ENCODE measurements around the gene ABCG5.

Gene ABCG5

GRCh38 chr2:43832457-43832856 lies 6.2 kb downstream of the ABCG5 start:
- Mint-ChIP-seq H3K27ac (no peak overlapping the region), H3K27me3 (peaks cover 18 to 38% of the 10 kb centered on the region in 2 donors), H3K4me1 (peaks cover 4 to 6% of the 10 kb centered on the region in 2 donors), H3K4me3 (no peak overlapping the region), H3K9me3 (no peaks in the 10 kb centered on the region), H3K36me3 (no peaks in the 10 kb centered on the region)
- ATAC-seq (replicated peaks) (no peak), DNase-seq (no peak)

- Mint-ChIP-seq H3K9me3 (no peaks in the 10 kb centered on the region), H3K36me3 (no peaks in the 10 kb centered on the region), H3K27me3 (peaks cover 18 to 39% of the 10 kb centered on the region in 2 donors), H3K4me3 (peak overlapping the region; percentile 1 to 33), H3K27ac (no peak overlapping the region), H3K4me1 (peaks cover 4 to 6% of the 10 kb centered on the region in 2 donors)
- ATAC-seq (replicated peaks) (no peak), DNase-seq (no peak)
Measured at GRCh38 chr2:43831543-43832294, 6.9 kb downstream of the ABCG5 start.

DNA sequence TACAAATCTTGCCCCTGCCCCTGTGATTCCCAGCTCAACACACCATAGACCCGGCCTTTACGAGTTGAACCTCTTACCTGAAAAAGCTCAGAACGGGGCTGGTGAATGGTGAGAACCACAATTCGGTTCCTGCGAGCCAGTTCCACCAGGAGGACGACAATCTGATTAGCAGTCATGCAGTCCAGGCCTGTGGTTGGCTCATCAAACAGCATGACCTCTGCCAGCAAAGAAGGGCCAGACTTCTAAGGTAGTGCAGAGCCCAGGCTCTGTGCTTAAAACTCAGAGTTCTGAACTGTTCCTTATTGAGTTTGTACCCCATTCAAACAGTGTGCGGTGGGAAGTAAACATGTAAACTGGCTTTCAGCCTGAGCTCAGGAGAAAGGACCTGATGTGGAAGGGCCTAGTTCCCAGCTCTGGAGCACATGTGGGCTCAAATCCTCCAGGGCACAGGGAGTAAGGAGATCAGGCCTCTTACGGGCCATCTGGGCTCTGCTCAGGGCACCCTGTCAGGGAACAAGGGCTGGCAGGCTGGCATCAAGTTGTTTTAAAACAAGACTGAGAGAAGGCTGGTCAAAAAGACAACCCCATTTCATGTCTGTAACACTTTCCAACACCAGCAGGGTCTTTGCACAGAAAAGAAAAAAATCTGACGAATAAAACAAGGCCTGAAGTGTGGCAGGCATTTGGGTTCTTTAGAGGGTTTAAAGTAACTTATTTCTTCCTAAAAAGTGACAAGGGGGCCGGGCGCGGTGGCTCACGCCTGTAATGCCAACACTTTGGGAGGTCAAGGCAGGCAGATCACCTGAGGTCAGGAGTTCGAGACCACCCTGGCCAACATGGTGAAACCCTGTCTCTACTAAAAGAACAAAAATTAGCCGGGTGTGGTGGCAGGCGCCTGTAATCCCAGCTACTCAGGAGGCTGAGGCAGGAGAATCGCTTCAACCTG lies 12.1 kb downstream of the ABCG5 start:
- H3K9me3 Mint-ChIP-seq = no peaks in the 10 kb centered on the region
- H3K27ac Mint-ChIP-seq = no peak overlapping the region
- H3K36me3 Mint-ChIP-seq = no peaks in the 10 kb centered on the region
- ATAC-seq (replicated peaks) (no peak), DNase-seq (no peak)
- peaks cover 27 to 60% of the 10 kb centered on the region in 2 donors for H3K27me3 Mint-ChIP-seq
- peaks cover 3 to 4% of the 10 kb centered on the region in 2 donors for H3K4me1 Mint-ChIP-seq
- no peak overlapping the region for H3K4me3 Mint-ChIP-seq

- peaks cover 0 to 4% of the 10 kb centered on the region in 2 donors for H3K9me3 Mint-ChIP-seq
Measured at GRCh38 chr2:43825841-43826240, 12.8 kb downstream of the ABCG5 start.

DNA sequence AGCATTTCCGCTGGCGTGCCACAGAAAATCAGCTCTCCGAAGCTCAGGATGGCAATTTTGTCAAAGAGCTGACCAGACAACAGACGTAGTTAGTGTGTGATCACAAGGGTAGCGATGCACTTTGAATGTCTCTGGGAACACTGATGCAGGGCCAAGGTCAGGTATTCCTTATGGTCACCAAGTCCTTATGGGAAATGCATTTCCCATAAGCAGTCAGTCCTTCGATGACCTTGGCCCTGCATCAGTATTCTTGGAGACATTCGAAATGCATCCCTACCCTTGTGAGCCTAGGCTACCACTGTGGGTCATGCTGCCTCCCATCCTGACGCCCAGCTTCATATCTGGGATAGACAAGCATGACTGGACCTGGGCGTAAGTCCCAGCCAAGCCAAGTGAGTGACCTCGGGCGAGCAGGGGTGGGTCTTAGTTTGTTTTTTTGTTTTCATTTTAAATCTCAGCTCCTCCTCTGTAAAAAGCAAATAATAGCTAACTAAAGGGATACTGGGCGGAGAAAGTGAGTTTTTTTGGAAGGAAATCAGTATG lies 13.6 kb downstream of the ABCG5 start:
- DNase-seq (no peak), ATAC-seq (replicated peaks) (no peak)
- no peak overlapping the region for H3K27ac Mint-ChIP-seq
- peaks cover 27 to 64% of the 10 kb centered on the region in 2 donors for H3K27me3 Mint-ChIP-seq
- H3K4me3 Mint-ChIP-seq = no peak overlapping the region
- H3K4me1 Mint-ChIP-seq = no peaks in the 10 kb centered on the region
- no peaks in the 10 kb centered on the region for H3K36me3 Mint-ChIP-seq
- peaks cover 0 to 4% of the 10 kb centered on the region in 2 donors for H3K9me3 Mint-ChIP-seq

More at GRCh38 chr2:43825841-43826240, 12.8 kb downstream of the ABCG5 start:
- Mint-ChIP-seq H3K27me3 (peaks cover 31 to 62% of the 10 kb centered on the region in 2 donors), H3K4me3 (no peak overlapping the region), H3K27ac (no peak overlapping the region), H3K4me1 (no peaks in the 10 kb centered on the region), H3K36me3 (no peaks in the 10 kb centered on the region)
- no peak for ATAC-seq (replicated peaks)
- DNase-seq = no peak

DNA sequence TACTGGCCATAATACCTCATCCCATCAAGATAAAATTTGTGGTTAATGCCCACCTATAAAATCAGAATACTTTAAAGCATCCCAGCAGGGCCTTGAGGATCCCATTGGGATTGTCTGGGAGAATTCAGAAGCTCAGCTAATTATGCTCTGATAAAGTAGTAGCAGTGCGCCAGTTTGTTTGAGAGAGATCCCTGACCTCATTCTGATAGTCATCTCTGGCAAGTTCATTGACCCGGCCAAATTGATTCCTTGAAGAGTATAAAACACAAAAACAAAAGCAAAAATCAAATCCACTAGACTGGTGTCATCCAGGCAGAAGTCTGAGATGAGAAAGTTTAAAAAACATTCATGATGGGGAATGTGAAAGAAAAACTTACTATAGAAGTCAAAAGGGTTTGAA lies 14.1 kb downstream of the ABCG5 start:
- no peak overlapping the region for H3K27ac Mint-ChIP-seq
- no peaks in the 10 kb centered on the region for H3K36me3 Mint-ChIP-seq
- ATAC-seq (replicated peaks) (no peak), DNase-seq (no peak)
- H3K27me3 Mint-ChIP-seq = peaks cover 26 to 61% of the 10 kb centered on the region in 2 donors
- no peak overlapping the region for H3K4me3 Mint-ChIP-seq
- peaks cover 0 to 4% of the 10 kb centered on the region in 2 donors for H3K9me3 Mint-ChIP-seq
- H3K4me1 Mint-ChIP-seq = no peaks in the 10 kb centered on the region

- H3K27ac Mint-ChIP-seq = no peak overlapping the region
- ATAC-seq (replicated peaks) = no peak
- no peaks in the 10 kb centered on the region for H3K4me1 Mint-ChIP-seq
- H3K36me3 Mint-ChIP-seq = no peaks in the 10 kb centered on the region
- no peak for DNase-seq
- H3K9me3 Mint-ChIP-seq = peaks cover 0 to 4% of the 10 kb centered on the region in 2 donors
- no peak overlapping the region for H3K4me3 Mint-ChIP-seq
- H3K27me3 Mint-ChIP-seq = peaks cover 22 to 56% of the 10 kb centered on the region in 2 donors
Measured at GRCh38 chr2:43823751-43824150, 14.9 kb downstream of the ABCG5 start.

GRCh38 chr2:43822839-43823238 lies 15.8 kb downstream of the ABCG5 start:
- Mint-ChIP-seq H3K4me1 (no peaks in the 10 kb centered on the region), H3K36me3 (no peaks in the 10 kb centered on the region), H3K9me3 (peaks cover 0 to 4% of the 10 kb centered on the region in 2 donors), H3K27ac (no peak overlapping the region), H3K27me3 (peaks cover 20 to 53% of the 10 kb centered on the region in 2 donors), H3K4me3 (no peak overlapping the region)
- ATAC-seq (replicated peaks) = no peak
- no peak for DNase-seq

GRCh38 chr2:43819491-43820163 lies 19.0 kb downstream of the ABCG5 start:
- DNase-seq (no peak), ATAC-seq (replicated peaks) (no peak)
- H3K4me3 Mint-ChIP-seq = no peak overlapping the region
- H3K36me3 Mint-ChIP-seq = peaks cover 0 to 4% of the 10 kb centered on the region in 2 donors
- peaks cover 0 to 9% of the 10 kb centered on the region in 2 donors for H3K9me3 Mint-ChIP-seq
- H3K27ac Mint-ChIP-seq = no peak overlapping the region
- peaks cover 19 to 35% of the 10 kb centered on the region in 2 donors for H3K27me3 Mint-ChIP-seq
- H3K4me1 Mint-ChIP-seq = no peaks in the 10 kb centered on the region

GRCh38 chr2:43818761-43819160 lies 19.9 kb downstream of the ABCG5 start:
- H3K4me1 Mint-ChIP-seq = no peaks in the 10 kb centered on the region
- DNase-seq (no peak), ATAC-seq (replicated peaks) (peak; percentile 83 to 86)
- peaks cover 17 to 30% of the 10 kb centered on the region in 2 donors for H3K27me3 Mint-ChIP-seq
- peaks cover 0 to 9% of the 10 kb centered on the region in 2 donors for H3K9me3 Mint-ChIP-seq
- peaks cover 0 to 4% of the 10 kb centered on the region in 2 donors for H3K36me3 Mint-ChIP-seq
- H3K27ac Mint-ChIP-seq = no peak overlapping the region
- H3K4me3 Mint-ChIP-seq = no peak overlapping the region

DNA sequence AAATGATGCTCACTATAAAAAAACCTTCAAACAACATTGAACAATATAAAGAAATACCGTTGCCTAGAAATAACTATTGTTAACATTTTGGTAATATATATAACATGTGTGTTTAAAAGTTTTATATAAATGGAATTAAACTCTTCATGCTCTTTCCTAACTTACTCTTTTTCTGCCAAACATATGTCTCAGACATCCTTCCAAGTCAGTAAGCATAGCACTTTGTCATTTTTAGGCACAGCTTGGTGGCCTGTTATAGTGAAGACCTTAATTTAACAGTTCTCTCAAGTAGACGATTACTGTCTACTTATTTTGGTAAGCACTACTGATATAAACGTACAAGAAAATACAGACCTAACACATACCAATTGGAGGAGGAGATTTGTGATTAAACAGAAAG lies 23.9 kb downstream of the ABCG5 start:
- Mint-ChIP-seq H3K27me3 (no peaks in the 10 kb centered on the region), H3K4me1 (no peaks in the 10 kb centered on the region), H3K9me3 (peaks cover 0 to 4% of the 10 kb centered on the region in 2 donors), H3K27ac (no peak overlapping the region), H3K36me3 (peaks cover 0 to 4% of the 10 kb centered on the region in 2 donors), H3K4me3 (no peak overlapping the region)
- ATAC-seq (replicated peaks) (no peak), DNase-seq (no peak)

DNA sequence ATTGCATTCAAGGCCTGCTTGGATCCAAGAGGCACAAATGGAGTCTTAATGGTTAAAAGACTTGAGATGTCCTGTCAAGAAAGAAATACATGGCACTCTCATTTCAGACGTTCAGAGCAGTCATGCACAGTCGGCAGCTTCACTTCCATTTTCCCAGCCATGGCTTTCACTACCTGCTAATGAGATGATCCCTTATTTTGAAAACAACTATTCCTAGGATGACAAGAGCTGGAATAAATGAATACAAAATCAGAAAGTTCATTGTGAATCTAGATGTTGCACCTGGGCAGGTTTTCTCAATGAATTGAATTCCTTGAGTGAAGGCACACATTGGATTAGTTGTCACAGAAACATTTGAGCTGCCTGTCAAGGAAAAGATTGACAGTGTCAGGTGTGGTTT lies 25.7 kb downstream of the ABCG5 start:
- no peak for ATAC-seq (replicated peaks)
- Mint-ChIP-seq H3K9me3 (peaks cover 0 to 4% of the 10 kb centered on the region in 2 donors), H3K4me1 (no peaks in the 10 kb centered on the region)

DNA sequence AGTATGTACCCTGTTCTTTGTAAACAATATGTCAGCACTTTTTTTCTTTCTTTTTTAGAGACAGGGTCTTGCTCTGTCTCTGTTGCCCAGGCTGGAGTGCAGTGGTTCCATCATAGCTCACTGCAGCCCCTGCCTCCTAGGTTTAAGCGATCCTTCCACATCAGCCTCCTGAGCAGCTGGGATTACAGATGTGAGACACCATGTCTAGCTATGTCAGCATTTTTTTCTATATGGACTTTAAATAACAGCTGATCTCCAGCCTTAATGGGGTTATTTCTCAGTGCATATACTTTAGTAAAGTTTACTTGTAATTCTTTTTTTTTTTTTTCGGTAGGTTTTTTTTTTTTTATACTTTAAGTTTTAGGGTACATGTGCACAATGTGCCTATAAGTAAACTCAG lies 26.6 kb downstream of the ABCG5 start:
- Mint-ChIP-seq H3K36me3 (peaks cover 0 to 7% of the 10 kb centered on the region in 2 donors), H3K4me1 (no peaks in the 10 kb centered on the region), H3K27me3 (no peaks in the 10 kb centered on the region), H3K9me3 (peaks cover 0 to 4% of the 10 kb centered on the region in 2 donors), H3K27ac (no peak overlapping the region), H3K4me3 (no peak overlapping the region)
- no peak for ATAC-seq (replicated peaks)
- DNase-seq = no peak

More for the DNA sequence above, 25.7 kb downstream of the ABCG5 start:
- H3K27ac Mint-ChIP-seq = no peak overlapping the region
- H3K36me3 Mint-ChIP-seq = peaks cover 0 to 5% of the 10 kb centered on the region in 2 donors
- no peak overlapping the region for H3K4me3 Mint-ChIP-seq
- no peaks in the 10 kb centered on the region for H3K27me3 Mint-ChIP-seq
- no peak for DNase-seq

DNA sequence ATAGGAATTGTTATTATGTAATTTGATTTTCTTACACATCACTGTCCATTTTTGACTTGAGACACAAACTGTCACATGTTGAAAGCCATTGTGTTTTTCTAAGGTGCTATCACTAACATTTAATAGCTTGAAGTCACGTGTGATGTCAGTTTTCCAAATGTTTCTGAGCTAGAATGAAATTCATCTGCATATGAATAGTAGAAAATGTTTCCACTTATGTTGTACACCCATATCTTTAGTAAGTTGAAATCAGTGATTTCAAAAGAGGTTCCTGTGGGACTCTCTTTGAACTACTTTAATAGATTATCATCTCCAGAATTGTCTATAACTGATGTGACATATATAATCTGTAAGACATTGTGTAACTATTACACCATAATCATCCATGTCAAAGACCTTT lies 27.8 kb downstream of the ABCG5 start:
- DNase-seq (no peak), ATAC-seq (replicated peaks) (no peak)
- Mint-ChIP-seq H3K27me3 (no peaks in the 10 kb centered on the region), H3K9me3 (peaks cover 0 to 2% of the 10 kb centered on the region in 2 donors), H3K27ac (no peak overlapping the region), H3K36me3 (peaks cover 0 to 7% of the 10 kb centered on the region in 2 donors), H3K4me3 (no peak overlapping the region), H3K4me1 (no peaks in the 10 kb centered on the region)

Data from stimulated activated naive B cell treated with anti-CD40 and anti-IgM and Interleukin-4, amounts not matched to agents 10 μg/mL and 1 μg/mL and 100 μg/mL, for 72 hours (primary cell).